Kasumi-1 (cell line): Measurements from ENCODE around the gene IFFO2.

ENCODE experiments used
- DNase-seq, 2 experiments: peaks; one replicate each; lab custom pipeline; 2025; lab: John Stamatoyannopoulos, UW

The IFFO2 gene

DNA sequence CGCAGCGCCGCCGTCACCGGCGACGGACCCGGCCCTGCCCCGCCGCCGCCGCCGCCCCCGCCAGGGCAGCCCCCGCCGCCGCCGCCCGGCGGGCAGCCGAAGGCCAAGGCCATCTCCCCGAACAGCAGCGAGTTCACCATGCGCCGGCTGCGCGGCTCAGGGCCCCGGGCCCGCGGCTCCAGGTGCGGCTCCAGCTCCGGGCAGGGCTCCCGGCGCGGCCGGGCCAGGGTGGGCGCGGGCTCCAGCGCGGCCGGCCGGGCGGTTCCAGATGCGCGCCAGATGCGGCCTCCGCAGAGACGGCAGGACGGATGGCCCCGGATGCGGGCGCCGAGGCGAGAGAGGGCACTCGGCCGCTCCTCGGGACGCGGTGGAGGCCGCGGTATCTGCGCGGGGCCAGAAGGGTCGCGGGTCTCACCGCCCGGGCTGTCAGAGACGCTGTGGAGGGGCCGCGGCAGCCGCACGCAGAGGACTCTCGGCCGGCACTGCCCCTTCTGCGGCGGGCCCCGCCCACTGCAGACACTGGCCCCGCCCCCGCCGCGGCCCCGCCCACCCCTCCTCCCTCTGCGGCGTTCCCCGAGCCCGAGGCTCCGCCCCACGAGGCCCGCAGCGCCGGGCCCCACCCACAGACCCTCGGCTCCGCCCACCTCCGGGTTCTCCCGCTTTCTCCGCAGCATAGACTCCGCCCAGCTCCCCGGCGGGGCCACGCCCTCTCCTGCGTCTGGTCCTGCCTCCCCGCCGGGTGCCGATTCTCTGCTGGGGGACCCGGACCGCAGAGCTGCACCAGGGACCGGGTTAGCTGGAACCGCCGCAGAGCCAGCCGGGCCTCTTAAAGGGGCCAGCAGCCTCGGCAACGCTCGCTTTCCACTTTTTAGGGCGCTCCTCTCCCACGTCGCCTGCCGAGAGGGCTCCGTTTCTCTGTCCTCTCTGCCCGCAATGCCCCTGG lies at the start of gene IFFO2:
Gene IFFO2 (minus strand): TSS at position 484 of the 943 bp plus-strand sequence. CDS start 344 bp downstream, at position 140.
- peak; percentile 76 to 80 for DNase-seq

GRCh38 chr1:19006000-19006399 lies 49.5 kb upstream of the IFFO2 start:
- no peak for DNase-seq

- no peak for DNase-seq
Observed at GRCh38 chr1:19003371-19004290, 47.2 kb upstream of the IFFO2 start.

DNA sequence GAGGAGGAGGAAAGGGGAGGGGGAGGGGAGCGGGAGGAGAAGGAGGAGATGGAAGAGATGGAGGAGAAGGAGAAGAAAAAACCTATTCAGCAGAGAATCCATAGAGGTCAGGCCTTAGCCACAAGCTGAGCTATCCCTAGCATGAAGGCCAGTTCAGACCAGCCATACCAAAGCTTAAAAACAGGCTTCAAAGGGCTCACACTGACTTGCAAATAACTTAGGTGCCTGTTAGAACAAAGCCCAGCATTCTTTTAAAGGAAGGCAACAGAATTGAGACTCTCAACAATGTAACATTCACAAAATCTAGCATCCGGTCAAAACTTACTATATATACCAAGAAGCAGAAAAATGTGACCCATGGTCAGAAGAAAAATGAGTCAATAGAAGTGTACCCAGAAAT lies 43.6 kb upstream of the IFFO2 start:
- no peak for DNase-seq

- no peak for DNase-seq
Observed at GRCh38 chr1:18999359-18999758, 42.9 kb upstream of the IFFO2 start.

DNA sequence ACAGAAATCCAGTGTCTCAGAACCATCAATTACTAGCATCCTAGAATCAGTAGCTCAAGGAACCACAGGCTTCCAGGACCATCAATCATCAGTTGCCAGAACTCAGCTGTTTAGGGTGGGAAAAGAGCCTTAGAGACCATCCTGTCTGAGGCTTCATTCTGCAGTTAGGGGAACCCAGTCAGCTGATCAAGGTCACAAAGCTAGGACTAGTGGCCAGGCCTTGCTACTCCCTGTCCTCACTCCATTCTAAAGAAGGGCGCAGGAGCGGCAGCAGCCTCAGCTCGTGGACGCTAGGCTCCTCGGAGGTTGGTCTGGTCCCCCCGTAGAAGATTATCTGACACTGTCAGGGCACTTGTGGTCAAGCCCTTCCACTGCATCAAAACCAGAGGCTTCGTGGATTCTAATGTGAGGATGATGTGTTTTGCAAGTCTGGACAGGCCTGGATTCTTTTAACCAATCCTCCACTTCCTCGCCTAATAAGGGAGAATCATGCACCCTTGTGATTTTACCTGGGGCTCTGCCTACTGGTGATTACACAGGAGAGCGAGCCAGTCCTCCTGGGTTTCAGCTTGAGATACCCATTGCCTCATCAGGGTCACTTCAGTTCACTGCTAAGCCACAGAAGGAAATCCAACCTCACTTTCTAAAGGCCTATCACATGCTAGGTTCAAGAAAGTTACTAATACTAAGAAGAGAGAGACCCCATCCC lies 41.7 kb upstream of the IFFO2 start:
- no peak for DNase-seq

DNA sequence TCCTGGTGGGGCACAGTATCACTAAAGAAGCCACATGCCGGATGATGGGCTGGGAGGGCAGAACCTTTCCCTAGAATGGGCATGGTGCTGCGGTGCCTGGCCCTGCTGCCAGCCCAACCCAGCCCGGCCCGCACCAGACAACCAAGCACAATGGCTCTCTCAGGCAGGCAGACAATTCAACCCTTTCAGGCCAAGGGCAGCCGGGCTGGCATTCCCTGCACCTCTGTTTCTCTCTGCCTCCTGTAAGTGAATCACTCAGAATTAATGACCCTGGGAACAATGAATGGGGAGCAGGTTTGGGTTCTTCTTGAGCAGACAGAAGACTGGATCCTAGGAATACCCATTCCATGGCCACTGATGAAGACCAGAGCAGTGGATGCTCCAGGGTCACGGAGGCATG lies 41.0 kb upstream of the IFFO2 start:
- DNase-seq: no peak

GRCh38 chr1:18996548-18997177 lies 40.2 kb upstream of the IFFO2 start:
- DNase-seq: no peak

DNA sequence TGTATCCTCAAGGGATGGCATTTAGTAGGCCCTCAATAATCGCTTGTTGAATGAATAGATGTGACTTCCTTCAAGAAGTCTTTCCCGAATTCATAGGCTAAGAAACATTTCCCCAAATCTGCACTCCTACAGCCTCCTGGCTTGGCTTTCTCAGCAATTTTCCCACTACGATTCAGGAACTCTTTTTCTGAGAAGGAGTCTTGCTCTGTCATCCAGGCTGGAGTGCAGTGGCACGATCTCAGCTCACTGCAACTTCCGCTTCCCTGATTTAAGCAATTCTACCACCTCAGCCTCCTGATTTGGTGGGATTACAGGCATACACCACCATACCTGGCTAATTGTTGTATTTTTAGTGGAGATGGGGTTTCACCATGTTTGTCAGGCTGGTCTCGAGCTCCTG lies 37.9 kb upstream of the IFFO2 start:
- DNase-seq: no peak

DNA sequence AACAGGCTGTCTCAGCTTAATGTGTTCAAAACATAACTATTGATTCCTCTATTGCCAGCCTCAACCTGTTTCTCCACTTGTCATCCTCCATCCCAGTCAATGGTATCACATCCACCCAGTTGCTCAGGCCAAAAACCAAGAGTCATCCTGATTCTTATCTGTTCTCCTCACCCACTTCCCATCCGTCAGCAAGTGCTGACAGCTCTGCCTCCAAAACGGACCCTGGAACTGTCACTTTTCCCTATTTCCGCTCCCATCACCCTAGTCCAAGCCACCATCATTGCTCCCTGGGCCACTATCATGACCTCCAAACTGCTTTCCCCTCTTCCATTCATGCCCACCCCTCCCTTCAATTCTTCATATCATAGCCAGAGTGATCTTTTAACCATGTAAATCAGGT lies 36.2 kb upstream of the IFFO2 start:
- no peak for DNase-seq

DNA sequence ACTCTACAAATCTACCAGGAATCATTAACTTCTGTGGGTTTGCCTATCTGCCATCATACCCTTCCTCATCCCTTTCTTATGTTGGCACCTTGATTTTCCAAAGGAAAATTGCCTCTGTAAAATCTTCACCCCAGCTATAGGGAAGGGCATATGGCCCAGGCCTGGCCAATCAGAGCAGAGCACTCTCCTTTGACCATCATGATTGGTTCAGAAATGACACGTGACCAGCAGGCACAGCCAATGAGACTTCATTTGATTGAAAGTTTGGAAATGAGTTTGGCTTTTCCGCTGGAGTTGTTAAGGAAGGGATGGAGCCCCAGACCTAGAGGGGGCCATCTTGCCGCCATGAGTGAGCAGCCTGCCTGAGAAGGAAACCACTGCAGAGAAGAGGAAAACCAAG lies 35.1 kb upstream of the IFFO2 start:
- no peak for DNase-seq

DNA sequence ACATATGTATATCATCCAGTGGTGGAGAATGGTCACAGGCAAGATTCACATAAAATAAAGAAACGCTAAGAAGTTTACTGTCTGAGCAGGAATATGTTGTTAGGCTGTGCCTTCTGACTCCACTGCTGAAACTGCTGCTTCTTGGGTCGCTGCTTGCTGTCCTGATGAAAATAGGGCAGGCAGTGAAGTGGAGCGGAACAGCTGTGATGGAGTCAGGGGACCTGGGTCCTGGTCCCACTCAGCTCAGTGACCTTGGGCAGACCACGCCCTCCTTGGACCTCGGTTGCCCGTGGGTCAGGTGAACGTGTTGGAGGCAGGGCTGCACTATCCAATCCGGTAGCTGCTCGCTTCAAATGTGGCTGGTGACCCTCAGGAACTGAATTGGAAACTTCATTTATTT lies 33.4 kb upstream of the IFFO2 start:
- no peak for DNase-seq

DNA sequence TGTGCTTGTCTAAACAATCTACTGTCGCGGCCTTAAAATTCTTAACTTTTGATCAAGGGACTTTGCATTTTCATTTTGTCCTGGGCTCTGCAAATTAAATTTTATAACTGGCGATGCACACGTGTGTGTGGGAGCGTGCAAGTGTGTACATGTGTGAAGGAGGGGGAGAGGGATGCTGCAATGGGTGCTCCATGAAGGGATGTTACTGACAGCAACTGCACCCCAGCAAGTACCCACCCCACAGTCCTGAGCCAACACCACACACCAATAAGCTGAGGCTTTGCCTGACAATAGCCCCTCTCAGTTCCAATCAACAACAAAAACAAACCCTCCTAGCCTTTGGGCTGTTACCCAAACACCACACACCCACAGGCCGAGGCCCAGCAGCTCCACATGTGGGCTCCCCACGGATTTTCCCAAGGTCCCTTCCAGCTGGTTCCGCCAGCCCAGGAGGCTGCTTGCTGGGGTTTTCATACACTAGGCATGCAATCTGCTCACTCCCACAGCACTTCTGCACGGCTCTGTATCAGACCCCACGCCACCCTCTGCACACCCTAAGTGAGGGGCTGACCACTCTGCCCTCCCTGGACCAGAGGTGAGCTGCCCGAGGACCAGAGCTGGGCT lies 32.8 kb upstream of the IFFO2 start:
- no peak for DNase-seq

- no peak for DNase-seq
Observed at GRCh38 chr1:18981242-18981641, 24.8 kb upstream of the IFFO2 start.

GRCh38 chr1:18978706-18979105 lies 22.2 kb upstream of the IFFO2 start:
- DNase-seq: no peak

GRCh38 chr1:18977428-18977827 lies 21.0 kb upstream of the IFFO2 start:
- no peak for DNase-seq

GRCh38 chr1:18976096-18976495 lies 19.6 kb upstream of the IFFO2 start:
- DNase-seq: no peak

DNA sequence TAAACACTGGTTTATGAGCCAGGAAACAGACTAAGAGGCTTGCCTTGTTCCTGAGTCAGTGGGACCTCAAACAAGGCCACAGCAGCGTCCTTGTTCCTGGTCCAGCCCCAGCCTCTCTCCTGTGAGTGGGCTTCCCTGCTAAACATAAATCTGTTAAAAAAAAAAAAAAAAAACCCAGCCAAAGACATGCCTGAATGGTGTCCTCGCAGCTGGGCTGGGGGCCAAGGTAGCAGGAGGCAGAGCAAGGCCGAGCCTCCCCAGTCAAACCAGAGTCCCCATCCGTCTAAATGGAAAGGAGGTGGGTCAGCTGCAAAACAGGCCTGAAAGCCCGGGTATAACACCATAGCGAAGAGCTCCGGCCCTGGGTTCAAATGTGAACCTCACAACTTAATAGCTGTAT lies 18.1 kb upstream of the IFFO2 start:
- no peak for DNase-seq

GRCh38 chr1:18974005-18974404 lies 17.5 kb upstream of the IFFO2 start:
- no peak for DNase-seq

- no peak for DNase-seq
Observed at GRCh38 chr1:18973446-18973955, 17.0 kb upstream of the IFFO2 start.

DNA sequence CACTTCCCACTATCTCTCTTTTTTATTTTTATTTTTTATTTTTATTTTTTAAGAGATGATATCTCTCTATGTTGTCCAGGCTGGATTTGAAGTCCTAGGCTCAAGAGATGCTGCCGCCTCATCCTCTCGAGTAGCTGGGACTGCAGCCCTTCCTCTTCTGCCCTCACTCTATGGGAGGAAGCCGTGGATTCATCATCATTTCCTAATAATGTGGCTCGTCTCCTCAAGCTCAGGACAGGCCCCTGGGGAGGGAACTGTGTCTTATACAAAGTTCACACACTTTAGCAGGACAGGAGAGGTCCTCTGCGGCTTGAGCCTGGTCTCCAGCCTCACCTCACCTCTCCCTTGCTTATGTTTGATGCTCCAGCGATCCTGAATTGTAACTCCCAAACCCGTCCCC lies 16.5 kb upstream of the IFFO2 start:
- DNase-seq: peak; percentile 36 to 43
